ENCODE measurements around the gene SLC10A7. TPM values are rescaled to one million over a fixed set of nuclear protein-coding genes. Genes with fewer than 3 reads are reported as not detected.

The SLC10A7 gene
- total and polyA plus RNA-seq, 2 of the 4 experiments (the other 2 are of a cell fraction) = 5.2 to 8.4 TPM

DNA sequence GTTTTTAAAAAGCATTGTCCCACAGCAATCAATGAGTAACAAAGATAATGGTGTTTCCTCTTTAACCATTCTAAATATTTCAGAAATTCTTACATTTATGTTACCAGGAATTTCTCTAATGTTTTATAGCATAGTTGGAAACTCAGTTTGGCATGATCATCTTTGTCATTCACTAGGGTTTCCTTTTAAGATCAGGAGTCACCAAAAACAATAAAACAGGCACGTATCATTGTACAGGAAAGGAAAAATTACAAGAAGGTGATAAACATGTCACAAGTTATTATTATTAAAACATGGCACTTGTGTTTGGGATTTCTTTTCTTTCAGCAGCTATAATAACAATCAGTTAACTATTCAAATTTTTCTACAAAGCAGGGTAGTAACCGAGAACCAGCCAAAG lies 84.0 kb downstream of the SLC10A7 start:
- H3K18ac ChIP-seq (ENCODE audit: low read depth, low read length) = no peak overlapping the region
- H4K20me1 ChIP-seq (ENCODE audit: insufficient read depth, low read length) = no peaks in the 10 kb centered on the region
- no peaks in the 10 kb centered on the region for H3K9me1 ChIP-seq (ENCODE audit: insufficient read depth, low read length)
- no peak overlapping the region for H2BK15ac ChIP-seq (ENCODE audit: low read depth, low read length)
- H3K4me1 ChIP-seq (ENCODE audit: control insufficient read depth, insufficient read depth, low read length) = no peaks in the 10 kb centered on the region; the same call in 1 of the 2 replicates
- H3K4ac ChIP-seq (ENCODE audit: low read depth, low read length) = no peak overlapping the region
- no peak overlapping the region for H3K27ac ChIP-seq (ENCODE audit: insufficient read depth, low read length)
- H2AFZ ChIP-seq (replicated peaks; ENCODE audit: low read length, poor library complexity) = no peak overlapping the region
- no peak overlapping the region for H2BK20ac ChIP-seq (ENCODE audit: low read depth, low read length)
- TF ChIP-seq CHD1 (IDR thresholded peaks at IDR 0.05; ENCODE audit: low read depth, low read length) (no peak), MAFK (IDR thresholded peaks at IDR 0.05; ENCODE audit: low read depth, low read length) (no peak), POLR2A (IDR thresholded peaks at IDR 0.05; ENCODE audit: low read depth, low read length) (no peak), NFE2L2 (IDR thresholded peaks at IDR 0.05; ENCODE audit: low read depth, low read length) (no peak), BHLHE40 (IDR thresholded peaks at IDR 0.05; ENCODE audit: low read depth, low read length) (no peak), RAD21 (IDR thresholded peaks at IDR 0.05; ENCODE audit: low read length) (no peak), MXI1 (IDR thresholded peaks at IDR 0.05; ENCODE audit: borderline replicate concordance, low read depth, low read length) (no peak), FOS (IDR thresholded peaks at IDR 0.05; ENCODE audit: low read depth, low read length) (no peak), RCOR1 (IDR thresholded peaks at IDR 0.05; ENCODE audit: insufficient replicate concordance, low read length) (no peak), CEBPB (IDR thresholded peaks at IDR 0.05; ENCODE audit: low read depth, low read length) (no peak), SMC3 (IDR thresholded peaks at IDR 0.05; ENCODE audit: low read depth, low read length) (no peak), RFX5 (IDR thresholded peaks at IDR 0.05; ENCODE audit: low read depth, low read length) (no peak), MAZ (IDR thresholded peaks at IDR 0.05; ENCODE audit: borderline replicate concordance, low read depth, low read length) (no peak)
- TF ChIP-seq, protein P1, sequence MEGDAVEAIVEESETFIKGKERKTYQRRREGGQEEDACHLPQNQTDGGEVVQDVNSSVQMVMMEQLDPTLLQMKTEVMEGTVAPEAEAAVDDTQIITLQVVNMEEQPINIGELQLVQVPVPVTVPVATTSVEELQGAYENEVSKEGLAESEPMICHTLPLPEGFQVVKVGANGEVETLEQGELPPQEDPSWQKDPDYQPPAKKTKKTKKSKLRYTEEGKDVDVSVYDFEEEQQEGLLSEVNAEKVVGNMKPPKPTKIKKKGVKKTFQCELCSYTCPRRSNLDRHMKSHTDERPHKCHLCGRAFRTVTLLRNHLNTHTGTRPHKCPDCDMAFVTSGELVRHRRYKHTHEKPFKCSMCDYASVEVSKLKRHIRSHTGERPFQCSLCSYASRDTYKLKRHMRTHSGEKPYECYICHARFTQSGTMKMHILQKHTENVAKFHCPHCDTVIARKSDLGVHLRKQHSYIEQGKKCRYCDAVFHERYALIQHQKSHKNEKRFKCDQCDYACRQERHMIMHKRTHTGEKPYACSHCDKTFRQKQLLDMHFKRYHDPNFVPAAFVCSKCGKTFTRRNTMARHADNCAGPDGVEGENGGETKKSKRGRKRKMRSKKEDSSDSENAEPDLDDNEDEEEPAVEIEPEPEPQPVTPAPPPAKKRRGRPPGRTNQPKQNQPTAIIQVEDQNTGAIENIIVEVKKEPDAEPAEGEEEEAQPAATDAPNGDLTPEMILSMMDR (conservative IDR thresholded peaks at IDR 0.05; ENCODE audit: low read depth, low read length) = no peak
- TF ChIP-seq, protein P2, sequence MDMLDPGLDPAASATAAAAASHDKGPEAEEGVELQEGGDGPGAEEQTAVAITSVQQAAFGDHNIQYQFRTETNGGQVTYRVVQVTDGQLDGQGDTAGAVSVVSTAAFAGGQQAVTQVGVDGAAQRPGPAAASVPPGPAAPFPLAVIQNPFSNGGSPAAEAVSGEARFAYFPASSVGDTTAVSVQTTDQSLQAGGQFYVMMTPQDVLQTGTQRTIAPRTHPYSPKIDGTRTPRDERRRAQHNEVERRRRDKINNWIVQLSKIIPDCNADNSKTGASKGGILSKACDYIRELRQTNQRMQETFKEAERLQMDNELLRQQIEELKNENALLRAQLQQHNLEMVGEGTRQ (IDR thresholded peaks at IDR 0.05; ENCODE audit: low read depth, low read length) = no peak
- TF ChIP-seq, protein P3, sequence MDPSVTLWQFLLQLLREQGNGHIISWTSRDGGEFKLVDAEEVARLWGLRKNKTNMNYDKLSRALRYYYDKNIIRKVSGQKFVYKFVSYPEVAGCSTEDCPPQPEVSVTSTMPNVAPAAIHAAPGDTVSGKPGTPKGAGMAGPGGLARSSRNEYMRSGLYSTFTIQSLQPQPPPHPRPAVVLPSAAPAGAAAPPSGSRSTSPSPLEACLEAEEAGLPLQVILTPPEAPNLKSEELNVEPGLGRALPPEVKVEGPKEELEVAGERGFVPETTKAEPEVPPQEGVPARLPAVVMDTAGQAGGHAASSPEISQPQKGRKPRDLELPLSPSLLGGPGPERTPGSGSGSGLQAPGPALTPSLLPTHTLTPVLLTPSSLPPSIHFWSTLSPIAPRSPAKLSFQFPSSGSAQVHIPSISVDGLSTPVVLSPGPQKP (IDR thresholded peaks at IDR 0.05; ENCODE audit: borderline replicate concordance, low read depth, low read length) = no peak
- no peak overlapping the region for H2BK120ac ChIP-seq (ENCODE audit: low read depth, low read length)
- H3K23ac ChIP-seq (ENCODE audit: low read depth, low read length) = no peak overlapping the region
- no CpG with 5 or more reads among the region's 2 CpGs for WGBS, 2 experiments (ENCODE audit: extremely low coverage in 2 of 2, insufficient read length in 1 of 2)
- no peak overlapping the region for H3K9ac ChIP-seq (ENCODE audit: low read depth, low read length)
- CTCF ChIA-PET = no interaction called here
- no peak overlapping the region for H2AK5ac ChIP-seq (ENCODE audit: low read depth, low read length)
- no peaks in the 10 kb centered on the region; a peak in 1 of 4 replicates for H3K79me1 ChIP-seq (ENCODE audit: low read depth in 1 of 2, low read length in 2 of 2)
- no peak overlapping the region for H4K91ac ChIP-seq (ENCODE audit: insufficient read depth, low read depth, low read length)
- DNase-seq (no peak), ATAC-seq (ENCODE audit: low read depth) (no peak)
- no peaks in the 10 kb centered on the region for H3K27me3 ChIP-seq (ENCODE audit: control insufficient read depth, insufficient read depth, low read length)
- no peak overlapping the region for H3K56ac ChIP-seq (ENCODE audit: extremely low read depth, insufficient read depth, low read length)
- H3K4me2 ChIP-seq (ENCODE audit: low read depth, low read length) = no peak overlapping the region
- H3K36me3 ChIP-seq (ENCODE audit: control insufficient read depth, insufficient read depth, low read length) = no peaks in the 10 kb centered on the region
- no peak overlapping the region for H3K14ac ChIP-seq (replicated peaks; ENCODE audit: low read depth, low read length)
- in situ Hi-C loops (cut with MboI; ENCODE audit: low sequenced_read_pairs) (no loop called here), intact Hi-C loops (cut with micrococcal nuclease) (no loop called here), dilution Hi-C loops (cut with HindIII; ENCODE audit: low sequenced_read_pairs, unreplicated experiment) (no loop called here)
- H4K8ac ChIP-seq (ENCODE audit: low read depth in 2 of 2, low read length in 2 of 2) = no peak overlapping the region
- no TSS peak for BruUV-seq (replicated peaks)
- H2AK9ac ChIP-seq (replicated peaks; ENCODE audit: low read depth, low read length, poor library complexity) = no peak overlapping the region
- H2BK5ac ChIP-seq (ENCODE audit: low read depth, low read length, poor library complexity, severe bottlenecking) = no peak overlapping the region
- no peak overlapping the region for H3K4me3 ChIP-seq (ENCODE audit: insufficient read depth, low read depth, low read length)
- no peak overlapping the region for H4K5ac ChIP-seq (ENCODE audit: low read depth, low read length)
- POLR2A ChIA-PET (ENCODE audit: unreplicated experiment) = no interaction called here
- H3K9me3 ChIP-seq (ENCODE audit: control insufficient read depth, insufficient read depth, low read length) = no peaks in the 10 kb centered on the region
